Measurements from ENCODE around the gene SNX9. TPM values are rescaled to one million over a fixed set of nuclear protein-coding genes. Genes with fewer than 3 reads are reported as not detected.
"Not testable (repeated sequence)": the region's sequence is repeated elsewhere in the genome, so short reads cannot be mapped to it uniquely, and the experiment has no call there.

SNX9 gene
- total RNA-seq, 1 experiment from 2014 or later, result 16.6 TPM

DNA sequence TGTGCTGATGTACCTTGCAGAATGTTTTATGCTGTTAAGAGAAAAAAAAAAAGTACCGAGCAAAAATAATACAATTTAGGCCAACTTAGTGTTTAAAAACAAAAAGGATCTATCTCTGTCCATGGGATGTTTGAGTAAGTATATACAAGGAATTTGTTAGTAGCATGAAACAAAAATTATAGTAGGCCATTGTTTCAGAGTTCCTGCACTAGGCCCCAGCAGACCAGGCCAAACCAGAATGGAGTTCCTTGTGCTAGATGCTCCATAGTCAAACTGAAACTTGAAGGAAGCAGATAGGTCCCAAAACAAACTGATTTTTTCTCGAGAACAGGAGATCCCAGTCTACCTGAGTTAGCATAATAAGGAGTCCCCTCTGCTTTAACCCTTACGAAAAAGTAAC is 72.5 kb downstream of the SNX9 start:
- CTCF ChIA-PET, result no interaction called here
- Mint-ChIP-seq H3K36me3 (ENCODE audit: insufficient read depth, unreplicated experiment) (peaks cover 10% of the 10 kb centered on the region), H3K4me1 (ENCODE audit: low read depth, unreplicated experiment) (peaks cover 14% of the 10 kb centered on the region), H3K4me3 (ENCODE audit: low read depth, unreplicated experiment) (no peak overlapping the region), H3K27me3 (ENCODE audit: unreplicated experiment) (no peaks in the 10 kb centered on the region), H3K27ac (ENCODE audit: unreplicated experiment) (no peak overlapping the region), H3K9me3 (ENCODE audit: low read depth, unreplicated experiment) (no peaks in the 10 kb centered on the region)
- TF ChIP-seq, protein P1, sequence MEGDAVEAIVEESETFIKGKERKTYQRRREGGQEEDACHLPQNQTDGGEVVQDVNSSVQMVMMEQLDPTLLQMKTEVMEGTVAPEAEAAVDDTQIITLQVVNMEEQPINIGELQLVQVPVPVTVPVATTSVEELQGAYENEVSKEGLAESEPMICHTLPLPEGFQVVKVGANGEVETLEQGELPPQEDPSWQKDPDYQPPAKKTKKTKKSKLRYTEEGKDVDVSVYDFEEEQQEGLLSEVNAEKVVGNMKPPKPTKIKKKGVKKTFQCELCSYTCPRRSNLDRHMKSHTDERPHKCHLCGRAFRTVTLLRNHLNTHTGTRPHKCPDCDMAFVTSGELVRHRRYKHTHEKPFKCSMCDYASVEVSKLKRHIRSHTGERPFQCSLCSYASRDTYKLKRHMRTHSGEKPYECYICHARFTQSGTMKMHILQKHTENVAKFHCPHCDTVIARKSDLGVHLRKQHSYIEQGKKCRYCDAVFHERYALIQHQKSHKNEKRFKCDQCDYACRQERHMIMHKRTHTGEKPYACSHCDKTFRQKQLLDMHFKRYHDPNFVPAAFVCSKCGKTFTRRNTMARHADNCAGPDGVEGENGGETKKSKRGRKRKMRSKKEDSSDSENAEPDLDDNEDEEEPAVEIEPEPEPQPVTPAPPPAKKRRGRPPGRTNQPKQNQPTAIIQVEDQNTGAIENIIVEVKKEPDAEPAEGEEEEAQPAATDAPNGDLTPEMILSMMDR (IDR thresholded peaks at IDR 0.05; ENCODE audit: unreplicated experiment), result no peak
- no TSS peak for BruUV-seq (replicated peaks)
- DNase-seq, result no peak
- intact Hi-C loops (cut with micrococcal nuclease; ENCODE audit: unreplicated experiment), result no loop called here

DNA sequence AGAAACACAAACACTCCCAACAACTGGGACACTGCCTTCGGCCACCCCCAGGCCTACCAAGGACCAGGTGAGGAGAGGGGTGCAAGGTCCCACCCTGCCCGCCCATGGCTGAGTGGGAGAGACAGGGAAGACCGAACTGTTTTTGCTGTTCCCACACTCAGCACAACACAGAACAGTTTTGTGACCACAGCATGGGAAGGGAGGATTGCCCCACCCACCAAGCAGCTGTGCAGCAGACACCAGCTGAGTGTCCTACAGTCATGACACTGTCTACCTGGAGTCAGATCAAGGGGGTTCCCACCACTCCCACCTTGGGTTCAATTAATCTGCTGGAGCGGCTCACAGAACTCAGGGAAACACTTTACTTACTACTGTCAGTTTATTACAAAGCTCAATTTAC is 73.9 kb downstream of the SNX9 start:
- no TSS peak for BruUV-seq (replicated peaks)
- no peaks in the 10 kb centered on the region for H3K9me3 Mint-ChIP-seq (ENCODE audit: low read depth, unreplicated experiment)
- CTCF ChIA-PET, result no interaction called here
- TF ChIP-seq, protein P1 (IDR thresholded peaks at IDR 0.05; ENCODE audit: unreplicated experiment), result no peak
- DNase-seq, result no peak
- peaks cover 14% of the 10 kb centered on the region for H3K4me1 Mint-ChIP-seq (ENCODE audit: low read depth, unreplicated experiment)
- peaks cover 5% of the 10 kb centered on the region for H3K36me3 Mint-ChIP-seq (ENCODE audit: insufficient read depth, unreplicated experiment)
- H3K27me3 Mint-ChIP-seq (ENCODE audit: unreplicated experiment), result no peaks in the 10 kb centered on the region
- intact Hi-C loops (cut with micrococcal nuclease; ENCODE audit: unreplicated experiment), result no loop called here
- H3K4me3 Mint-ChIP-seq (ENCODE audit: low read depth, unreplicated experiment), result no peak overlapping the region
- no peak overlapping the region for H3K27ac Mint-ChIP-seq (ENCODE audit: unreplicated experiment)

DNA sequence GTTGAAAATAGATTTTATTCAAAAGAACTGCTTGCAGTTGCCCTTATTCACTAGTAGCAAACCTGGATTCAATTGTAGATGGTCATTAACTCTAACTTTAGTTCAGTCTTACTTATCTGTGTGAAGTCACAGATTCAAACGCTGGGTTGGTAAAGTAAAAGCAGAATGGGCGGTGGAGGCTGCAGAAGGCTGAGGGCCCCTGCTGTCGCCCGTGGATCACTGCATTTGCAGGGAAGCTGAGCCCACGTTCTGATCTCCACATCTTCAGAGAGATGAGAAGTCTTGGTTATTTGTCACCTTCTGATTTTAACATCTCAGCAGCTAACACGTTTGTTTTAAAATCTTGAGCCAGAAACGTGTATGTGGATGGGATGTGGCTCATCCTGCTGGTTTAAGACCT is 75.1 kb downstream of the SNX9 start:
- no TSS peak for BruUV-seq (replicated peaks)
- TF ChIP-seq, protein P1 (IDR thresholded peaks at IDR 0.05; ENCODE audit: unreplicated experiment), result no peak
- H3K27ac Mint-ChIP-seq (ENCODE audit: unreplicated experiment), result no peak overlapping the region
- peaks cover 8% of the 10 kb centered on the region for H3K4me1 Mint-ChIP-seq (ENCODE audit: low read depth, unreplicated experiment)
- no peak for DNase-seq
- CTCF ChIA-PET, result no interaction called here
- no peak overlapping the region for H3K4me3 Mint-ChIP-seq (ENCODE audit: low read depth, unreplicated experiment)
- intact Hi-C loops (cut with micrococcal nuclease; ENCODE audit: unreplicated experiment), result no loop called here
- no peaks in the 10 kb centered on the region for H3K27me3 Mint-ChIP-seq (ENCODE audit: unreplicated experiment)
- peaks cover 5% of the 10 kb centered on the region for H3K36me3 Mint-ChIP-seq (ENCODE audit: insufficient read depth, unreplicated experiment)
- no peaks in the 10 kb centered on the region for H3K9me3 Mint-ChIP-seq (ENCODE audit: low read depth, unreplicated experiment)

DNA sequence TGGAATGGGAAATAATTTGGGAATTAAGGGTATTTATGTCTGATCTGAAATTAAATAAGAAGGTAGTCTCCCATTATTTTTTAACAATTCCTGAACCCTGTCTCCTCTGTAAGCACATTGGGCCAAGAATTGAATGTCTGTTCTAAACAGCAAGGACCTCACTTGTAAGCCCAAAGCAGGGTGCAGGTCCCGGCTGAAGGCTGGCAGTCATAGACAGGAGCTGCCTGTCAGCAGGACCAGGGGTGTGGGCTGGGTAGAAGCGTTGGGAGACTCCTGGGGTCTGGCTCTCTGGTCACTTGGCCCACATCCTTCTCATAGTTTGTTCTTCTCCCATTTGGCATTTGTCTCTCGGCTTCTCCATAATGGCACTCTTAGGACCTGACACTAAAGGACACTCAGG is 75.6 kb downstream of the SNX9 start:
- H3K4me1 Mint-ChIP-seq (ENCODE audit: low read depth, unreplicated experiment), result peaks cover 8% of the 10 kb centered on the region
- CTCF ChIA-PET, result no interaction called here
- intact Hi-C loops (cut with micrococcal nuclease; ENCODE audit: unreplicated experiment), result no loop called here
- no peak overlapping the region for H3K27ac Mint-ChIP-seq (ENCODE audit: unreplicated experiment)
- no TSS peak for BruUV-seq (replicated peaks)
- TF ChIP-seq, protein P1 (IDR thresholded peaks at IDR 0.05; ENCODE audit: unreplicated experiment), result no peak
- H3K36me3 Mint-ChIP-seq (ENCODE audit: insufficient read depth, unreplicated experiment), result peaks cover 5% of the 10 kb centered on the region
- H3K27me3 Mint-ChIP-seq (ENCODE audit: unreplicated experiment), result no peaks in the 10 kb centered on the region
- no peak overlapping the region for H3K4me3 Mint-ChIP-seq (ENCODE audit: low read depth, unreplicated experiment)
- DNase-seq, result no peak
- H3K9me3 Mint-ChIP-seq (ENCODE audit: low read depth, unreplicated experiment), result no peaks in the 10 kb centered on the region

DNA sequence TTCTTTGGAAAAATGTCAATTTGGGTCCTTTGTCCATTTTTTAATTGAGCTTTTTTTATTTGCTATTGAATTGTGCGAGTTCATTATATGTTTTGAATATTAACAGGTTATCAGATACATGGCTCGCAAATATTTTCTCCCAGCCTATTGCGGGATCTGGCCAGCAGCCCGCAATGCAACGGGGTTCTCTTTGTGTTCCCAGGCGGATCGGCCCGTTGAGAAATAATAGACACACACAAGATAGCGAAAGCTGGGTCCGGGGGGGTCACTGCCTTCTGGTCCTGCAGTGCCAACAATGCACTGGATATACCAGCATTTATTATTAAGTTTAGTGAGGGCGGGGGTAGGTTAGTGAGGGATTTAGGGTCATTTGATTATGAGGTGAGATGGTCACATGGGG is 77.2 kb downstream of the SNX9 start:
- H3K4me1 Mint-ChIP-seq (ENCODE audit: low read depth, unreplicated experiment); H3K36me3 Mint-ChIP-seq (ENCODE audit: insufficient read depth, unreplicated experiment); BruUV-seq (replicated peaks); H3K27ac Mint-ChIP-seq (ENCODE audit: unreplicated experiment); CTCF ChIA-PET; H3K4me3 Mint-ChIP-seq (ENCODE audit: low read depth, unreplicated experiment); H3K9me3 Mint-ChIP-seq (ENCODE audit: low read depth, unreplicated experiment); intact Hi-C loops (cut with micrococcal nuclease; ENCODE audit: unreplicated experiment); DNase-seq; H3K27me3 Mint-ChIP-seq (ENCODE audit: unreplicated experiment): not testable (repeated sequence)

DNA sequence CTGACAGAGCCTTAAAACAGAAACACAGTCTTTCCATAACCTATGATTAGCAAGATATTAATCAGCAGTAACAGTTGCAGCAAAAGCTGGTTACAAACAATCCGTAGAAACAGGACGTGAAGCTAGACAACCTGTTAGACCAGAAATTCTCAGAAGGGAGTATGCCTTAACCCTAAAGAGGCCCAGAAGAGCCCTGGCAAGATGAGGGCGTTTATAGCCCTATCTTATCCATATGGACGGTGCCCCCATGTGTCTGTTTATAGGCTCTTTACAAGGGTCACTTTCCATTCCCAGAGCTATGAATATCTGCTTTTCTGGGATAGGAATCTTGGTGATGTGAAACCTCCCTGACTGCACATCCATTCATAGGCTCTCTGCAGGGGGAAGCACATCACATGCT is 77.7 kb downstream of the SNX9 start:
- H3K4me3 Mint-ChIP-seq (ENCODE audit: low read depth, unreplicated experiment); H3K4me1 Mint-ChIP-seq (ENCODE audit: low read depth, unreplicated experiment); H3K27me3 Mint-ChIP-seq (ENCODE audit: unreplicated experiment); DNase-seq; CTCF ChIA-PET; H3K36me3 Mint-ChIP-seq (ENCODE audit: insufficient read depth, unreplicated experiment); H3K9me3 Mint-ChIP-seq (ENCODE audit: low read depth, unreplicated experiment); H3K27ac Mint-ChIP-seq (ENCODE audit: unreplicated experiment); intact Hi-C loops (cut with micrococcal nuclease; ENCODE audit: unreplicated experiment); BruUV-seq (replicated peaks): not testable (repeated sequence)
